Peyer's patch (tissue), 4 donors: ENCODE measurements around the gene ETV2.

Experiments
- CTCF ChIP-seq, 6 experiments: fragments of 450-650 bp in 4 of 6; fragments of 200-600 bp in 2 of 6; sonication (generic) in 1 of 6; IDR thresholded peaks; one replicate each; pipeline ENCODE4 v1.5.1; 2017 to 2019; ENCODE audit warnings: antibody characterized with exemption in 6 of 6, mild to moderate bottlenecking in 3 of 6, moderate library complexity in 1 of 6
- POLR2A ChIP-seq, 2 donors: fragments of 450-650 bp; IDR thresholded peaks; one replicate each; pipeline ENCODE4 v1.5.1; 2017; ENCODE audit warnings: antibody characterized with exemption in 2 of 2, mild to moderate bottlenecking in 2 of 2, moderate library complexity in 2 of 2

GRCh38 chr19:35628264-35628564, 13.3 kb upstream of the ETV2 start:
- TF ChIP-seq POLR2A (IDR thresholded peaks at IDR 0.05) (no peak), CTCF (IDR thresholded peaks at IDR 0.05) (no peak)
